GM21381 (cell line): ENCODE data around the gene LMF2.

Source experiments
- ATAC-seq: cut with Tn5 transposase; IDR thresholded peaks from one replicate; pipeline ENCODE4 v1.9.1; 2021; ENCODE audit warnings: mild to moderate bottlenecking, moderate library complexity; ENCODE audit not compliant: unreplicated experiment

Gene LMF2

DNA sequence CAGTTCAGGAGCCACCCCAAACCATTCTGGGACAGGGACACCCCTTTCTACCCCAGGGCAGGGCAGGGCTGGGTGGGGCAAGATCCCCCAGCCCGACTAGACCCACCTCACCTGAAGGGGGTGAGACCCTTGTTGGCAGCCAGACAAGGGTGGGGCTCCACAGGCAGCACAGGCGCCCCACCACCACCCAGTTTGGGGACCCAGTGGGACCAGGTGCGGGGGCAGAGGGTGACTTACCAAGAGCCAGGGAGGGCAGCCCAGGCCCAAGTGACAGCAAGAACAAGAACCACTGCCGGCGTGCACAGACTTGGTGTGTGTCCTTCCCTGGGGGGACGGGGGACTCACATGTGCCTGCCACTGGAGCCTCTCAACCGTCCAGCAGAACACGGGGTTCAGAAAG, 23.9 kb downstream of the LMF2 start:
- ATAC-seq: no peak

DNA sequence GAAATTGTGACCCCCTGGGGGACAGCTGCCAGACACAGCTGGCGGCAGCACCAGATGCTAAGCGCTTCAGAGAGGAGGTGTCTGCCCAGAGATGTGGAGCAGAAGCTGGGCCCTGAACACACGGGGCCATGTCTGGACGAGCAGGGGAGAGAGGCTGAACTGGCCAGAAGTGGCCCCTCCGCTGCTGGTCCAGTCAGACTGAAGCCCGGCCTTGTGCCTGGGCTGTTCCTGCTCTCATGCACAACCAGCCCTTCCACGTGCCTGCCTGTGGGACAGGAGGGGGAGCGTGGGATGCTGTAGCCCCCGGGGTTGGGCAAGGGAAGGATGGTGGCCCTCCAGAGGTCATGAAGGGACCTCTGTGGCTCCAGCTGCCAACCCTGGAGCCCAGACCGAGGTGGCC, 24.4 kb downstream of the LMF2 start:
- no peak for ATAC-seq

DNA sequence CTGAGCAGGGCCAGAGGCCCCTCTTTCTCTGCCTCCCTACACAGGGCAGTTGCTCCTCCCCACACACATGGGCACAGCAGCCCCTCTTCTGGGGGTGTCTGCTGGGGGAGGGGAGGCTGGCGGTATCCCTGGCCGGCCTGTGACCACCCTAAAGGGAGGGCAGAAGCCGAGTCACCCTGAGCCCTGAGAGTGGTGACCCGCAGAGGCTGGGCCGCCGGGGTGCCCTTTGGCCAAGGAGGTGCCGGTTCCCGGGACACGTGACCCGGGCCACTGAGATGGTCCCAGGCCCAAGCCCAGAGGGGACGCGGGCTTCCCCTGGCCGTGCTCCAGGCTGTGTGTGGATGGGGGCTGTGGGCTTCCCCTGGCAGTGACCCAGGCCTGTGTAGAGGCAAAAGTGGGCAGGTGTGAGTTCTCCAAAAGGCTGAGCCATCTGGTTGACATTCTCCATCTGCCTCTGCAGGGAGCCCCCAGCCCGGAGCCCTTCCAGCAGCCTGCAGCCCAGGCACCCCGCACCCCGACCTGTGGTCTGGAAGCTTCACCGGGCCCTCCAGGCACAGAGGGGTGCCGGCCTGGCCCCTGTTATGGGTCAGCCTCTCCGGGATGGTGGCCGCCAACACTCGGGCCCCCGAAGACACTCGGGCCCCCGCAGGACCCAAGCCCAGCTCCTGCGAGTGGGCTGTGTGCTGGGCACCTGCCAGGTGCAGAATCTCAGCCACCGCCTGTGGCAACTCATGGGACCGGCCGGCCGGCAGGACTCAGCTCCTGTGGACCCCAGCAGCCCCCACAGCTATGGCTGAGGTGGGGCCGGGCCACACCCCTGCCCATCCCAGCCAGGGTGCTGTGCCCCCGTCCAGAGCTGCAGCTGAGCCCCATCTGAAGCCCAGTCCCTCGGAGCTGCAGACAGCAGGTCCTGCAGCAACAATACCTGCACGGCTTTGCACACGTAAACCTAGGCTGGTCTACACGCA, 25.1 kb downstream of the LMF2 start:
- ATAC-seq: no peak

- ATAC-seq: no peak
Measured at GRCh38 chr22:50481440-50482106, 25.9 kb downstream of the LMF2 start, which contains the start of gene ADM2. ADM2 (plus strand) TSS chr22:50481543; CDS start chr22:50481848, 305 bp downstream.

DNA sequence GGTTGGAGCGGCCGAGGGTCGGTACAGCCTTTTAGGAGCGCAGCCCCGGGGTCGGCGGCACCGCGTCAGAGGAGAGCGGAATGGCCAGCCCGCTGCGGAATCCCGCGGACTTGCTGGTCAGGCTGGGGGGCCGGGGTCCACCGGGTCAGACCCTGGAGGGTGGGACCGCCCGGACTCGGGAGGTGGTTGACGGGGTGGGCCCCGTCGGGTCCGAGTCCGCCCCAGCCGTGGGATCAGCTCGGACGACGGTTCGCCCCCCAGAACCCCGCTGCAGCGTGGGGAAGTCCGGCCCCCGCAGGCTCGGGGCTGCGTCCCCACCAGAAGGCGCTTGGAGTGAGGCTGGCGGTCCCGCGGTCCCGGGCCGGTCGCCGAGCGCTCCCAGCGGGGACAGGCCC, 26.5 kb downstream of the LMF2 start:
- ATAC-seq: no peak

DNA sequence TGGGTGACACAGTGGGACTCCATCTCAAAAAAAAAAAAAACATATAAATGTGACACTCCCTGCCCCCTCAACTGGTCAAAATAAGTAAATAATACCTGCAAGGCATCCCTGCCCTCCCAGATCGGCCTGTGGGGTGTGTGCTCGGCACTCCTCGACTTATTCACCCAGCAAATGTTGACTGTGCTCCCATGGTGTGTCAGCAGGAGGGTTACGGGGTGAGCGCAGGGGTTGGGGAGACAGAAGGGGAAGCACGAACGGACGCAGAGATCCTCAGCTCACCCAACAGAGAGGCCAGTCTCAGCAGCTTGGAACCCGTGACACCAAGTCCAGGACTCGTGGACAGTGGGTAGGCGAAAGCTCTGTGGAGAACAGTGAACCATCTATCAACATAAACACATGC, 27.8 kb downstream of the LMF2 start:
- no peak for ATAC-seq

DNA sequence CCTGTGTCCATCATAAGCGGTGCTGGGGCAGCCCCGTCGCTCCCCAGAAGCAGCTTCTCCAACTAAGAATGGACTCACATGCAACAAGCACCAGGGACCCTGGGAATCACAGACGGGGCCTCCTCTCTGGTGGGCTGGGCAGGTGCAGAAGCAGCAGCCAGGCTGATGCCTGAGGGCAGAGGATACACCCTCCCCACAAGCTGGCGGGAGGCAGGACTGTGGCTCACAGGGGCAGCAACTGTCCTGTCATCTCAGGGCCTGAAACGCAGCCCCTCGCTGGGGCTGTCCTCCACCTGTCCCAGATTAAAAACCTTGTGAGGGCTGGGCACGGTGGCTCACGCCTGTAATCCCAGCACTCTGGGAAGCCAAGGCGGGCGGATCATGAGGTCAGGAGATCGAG, 29.6 kb downstream of the LMF2 start:
- no peak for ATAC-seq

DNA sequence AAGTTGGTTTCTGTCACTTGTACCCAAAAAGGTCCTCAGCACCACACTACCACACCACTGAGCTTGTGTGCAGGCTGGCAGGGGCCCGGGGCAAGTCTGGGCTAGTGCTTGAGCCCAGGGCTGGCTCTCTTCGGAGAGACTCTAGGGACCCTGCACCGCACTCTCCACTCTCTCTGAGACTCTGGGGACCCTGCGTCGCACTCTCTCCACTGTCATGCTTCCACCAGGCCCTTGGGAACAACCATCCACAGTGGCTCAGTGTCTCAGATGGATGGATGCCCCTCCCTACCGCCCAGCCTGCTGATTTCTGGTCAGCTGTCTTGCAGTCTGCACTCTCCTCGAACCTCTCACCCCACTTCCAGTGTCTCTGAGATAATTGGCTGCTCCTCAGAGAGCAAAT, 30.6 kb downstream of the LMF2 start:
- ATAC-seq: no peak

DNA sequence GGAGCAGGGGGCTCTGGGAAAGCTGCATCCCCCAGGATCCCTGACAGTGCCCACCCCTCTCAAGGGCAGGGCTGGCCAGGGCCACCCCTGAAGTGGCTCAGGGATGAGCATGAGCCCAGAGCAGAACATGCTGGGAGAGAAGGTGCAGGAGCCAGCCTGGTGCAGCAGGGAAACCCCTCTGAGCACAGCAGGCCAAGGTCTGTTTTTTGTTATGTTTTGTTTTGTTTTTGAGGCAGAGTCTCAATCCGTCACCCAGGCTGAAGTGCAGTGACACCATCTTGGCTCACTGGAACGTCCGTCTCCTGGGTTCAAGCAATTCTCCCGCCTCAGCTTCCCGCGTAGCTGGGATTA, 31.9 kb downstream of the LMF2 start:
- no peak for ATAC-seq

DNA sequence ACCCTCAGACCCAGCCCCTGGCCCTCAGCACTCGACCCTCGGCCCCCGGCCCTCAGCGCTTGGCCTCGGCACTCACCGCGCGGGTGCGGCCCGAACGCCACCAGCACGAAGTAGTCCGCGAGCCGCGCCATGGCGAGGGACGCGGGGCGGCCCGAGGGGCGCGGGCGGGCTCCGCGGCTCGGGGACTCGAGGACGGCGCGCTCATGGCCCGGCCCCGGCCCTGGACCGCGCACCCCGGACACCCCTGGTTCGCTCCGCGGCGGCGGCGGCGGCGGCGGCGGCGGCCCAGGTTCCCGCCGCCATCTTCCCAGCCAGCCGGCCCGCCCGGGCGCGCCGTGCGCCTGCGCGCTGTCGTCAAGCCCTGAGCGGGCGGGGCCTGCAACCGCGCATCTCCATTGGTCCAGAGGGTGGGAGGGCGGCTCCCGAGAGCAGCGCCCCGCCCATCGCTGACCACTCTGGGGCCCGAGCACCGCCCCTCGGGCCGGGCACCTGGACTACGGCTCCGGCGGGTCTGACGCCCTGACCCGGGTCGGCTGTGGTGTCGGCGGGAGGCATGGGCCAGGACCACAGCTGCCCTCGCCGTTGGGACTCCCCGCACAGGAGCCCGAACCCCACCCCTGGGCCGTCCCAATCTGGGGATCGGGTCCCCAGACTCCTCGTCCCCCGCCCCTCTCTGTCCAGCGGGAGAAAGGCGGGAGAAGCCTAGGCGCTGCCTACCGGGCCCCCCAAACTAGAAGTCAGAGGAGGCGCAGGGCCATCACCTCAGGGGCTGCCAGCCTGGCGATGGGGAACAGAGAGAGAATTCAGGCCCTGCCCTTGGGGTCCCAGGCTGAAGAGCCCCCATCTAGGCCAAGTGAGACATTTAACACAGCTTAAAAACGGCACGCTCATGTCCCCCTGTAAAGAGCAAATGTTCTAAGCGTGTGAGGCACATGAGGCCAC, 32.5 kb downstream of the LMF2 start, which contains the start of gene SBF1:
SBF1 (minus strand) TSS at position 326 of the 942 bp plus-strand sequence; CDS start at position 131, 195 bp downstream.
- peak; percentile 67 for ATAC-seq

GRCh38 chr22:50473855-50474671, 33.4 kb downstream of the LMF2 start:
- no peak for ATAC-seq

DNA sequence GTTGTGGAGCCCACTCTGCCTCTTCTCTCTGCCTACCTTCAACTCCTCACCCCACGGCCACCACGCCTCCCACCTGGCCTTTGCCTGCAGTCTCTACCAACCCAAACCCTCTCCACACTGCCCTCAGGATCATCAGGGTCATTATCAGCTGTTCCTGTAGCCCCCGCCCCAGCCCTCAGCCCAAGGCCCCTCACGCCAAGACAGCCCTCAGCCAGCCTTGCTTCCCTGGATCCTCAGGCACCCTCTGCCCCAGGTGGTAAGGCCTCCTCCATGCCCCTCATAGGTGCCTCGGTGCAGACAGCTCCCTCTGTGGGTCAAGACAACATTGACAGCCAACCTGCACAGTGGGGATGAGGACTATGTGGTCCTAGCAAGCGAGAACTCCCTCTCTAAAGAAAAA, 34.4 kb downstream of the LMF2 start:
- no peak for ATAC-seq

- ATAC-seq: no peak
Measured at GRCh38 chr22:50471962-50472361, 35.5 kb downstream of the LMF2 start.

DNA sequence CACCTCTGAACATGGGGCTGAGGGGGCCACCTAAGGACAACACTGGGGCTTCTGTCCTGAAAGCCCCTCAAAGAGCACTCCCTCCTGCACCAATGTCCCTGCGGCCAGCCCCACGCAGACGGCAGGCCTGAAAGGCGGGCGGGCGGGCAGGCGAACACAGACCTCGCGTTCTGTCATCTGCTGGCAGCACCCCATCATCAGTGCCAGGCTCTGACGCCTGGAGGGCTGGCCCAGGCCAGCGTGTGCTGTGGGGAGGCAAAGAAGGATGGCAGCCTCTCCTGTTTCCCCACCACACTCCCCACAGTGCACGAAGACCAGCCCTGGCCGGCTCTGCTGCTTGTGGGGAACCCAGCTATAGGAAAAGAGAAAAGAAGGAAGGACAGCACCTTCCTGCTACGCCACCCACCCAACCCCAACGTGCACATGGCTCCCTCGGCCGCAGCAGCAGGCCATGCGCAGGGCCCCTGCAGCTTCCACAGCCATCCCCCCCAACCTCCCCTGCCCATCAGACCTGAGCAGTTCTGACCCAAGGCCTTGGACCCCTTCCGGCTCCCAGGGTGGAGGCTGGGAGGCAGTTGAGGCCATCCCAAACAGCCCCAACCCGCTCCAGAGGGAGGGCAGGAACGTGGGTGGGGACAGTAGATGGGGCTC, 36.2 kb downstream of the LMF2 start:
- ATAC-seq: no peak

- no peak for ATAC-seq
Measured at GRCh38 chr22:50470491-50470890, 37.0 kb downstream of the LMF2 start.

DNA sequence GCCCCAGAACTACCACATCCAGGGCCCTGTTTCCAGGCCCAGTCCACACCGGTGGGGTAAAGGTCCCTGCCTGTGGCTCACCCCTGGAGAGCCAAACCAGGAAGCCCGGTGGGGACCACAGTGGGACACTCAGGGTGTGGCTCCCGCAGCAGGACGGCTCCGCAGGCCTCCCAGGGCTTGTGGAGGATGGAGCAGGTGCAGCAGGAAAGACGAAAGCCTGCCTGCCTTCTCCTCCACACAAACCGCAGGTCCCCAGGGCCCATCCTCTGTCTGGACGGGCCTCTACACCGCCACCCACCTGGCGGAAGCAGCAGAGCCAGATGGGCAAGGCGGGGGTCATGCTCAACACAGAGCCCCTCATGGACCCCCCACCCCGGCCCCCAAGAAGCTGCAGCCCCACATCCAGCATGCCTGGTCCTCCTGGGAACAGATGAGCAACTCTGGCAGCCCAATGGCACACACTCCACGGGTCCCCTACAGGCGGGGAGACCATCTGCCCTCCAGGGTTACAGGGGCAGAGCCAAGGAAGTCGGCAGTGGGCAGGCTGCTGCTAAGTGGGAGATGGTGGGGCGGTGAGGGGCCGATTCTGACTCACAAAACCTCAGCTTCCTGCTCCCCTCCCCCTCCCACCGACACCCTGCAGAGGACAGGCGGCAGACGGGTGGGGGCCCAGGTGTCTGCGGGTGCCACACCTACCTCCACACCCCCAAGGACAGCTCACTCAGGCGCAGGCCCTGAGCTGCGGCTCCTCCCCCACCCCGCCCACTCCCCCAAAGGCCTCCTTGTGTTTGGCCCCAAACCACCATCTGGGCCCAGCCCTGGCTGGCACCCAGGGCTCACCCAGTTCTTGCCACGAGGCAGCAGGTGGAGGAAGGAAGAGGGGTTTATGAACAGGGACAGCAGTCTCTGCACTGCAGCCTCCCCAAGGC, 37.9 kb downstream of the LMF2 start:
- ATAC-seq: peak; percentile 54

DNA sequence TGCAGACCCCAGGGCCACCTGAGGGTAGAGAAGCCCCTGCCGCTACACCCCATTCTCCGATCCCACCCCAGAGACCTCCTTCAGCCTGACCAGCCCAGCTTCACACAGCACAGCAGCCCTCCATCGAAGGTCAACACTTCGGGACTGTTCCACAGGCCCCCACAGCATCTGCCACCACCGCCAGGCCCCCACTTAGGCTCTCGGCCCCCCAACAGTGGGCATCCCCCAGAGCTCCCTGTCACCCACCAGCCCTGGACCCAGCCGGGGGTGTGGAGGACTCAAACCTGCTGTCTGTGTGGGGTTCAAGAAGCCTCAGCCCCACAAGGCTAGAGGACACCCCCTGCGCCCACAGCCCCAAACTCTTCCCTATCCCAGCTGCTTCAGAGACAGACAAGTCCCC, 38.9 kb downstream of the LMF2 start:
- no peak for ATAC-seq

GRCh38 chr22:50467773-50468440, 39.6 kb downstream of the LMF2 start:
- ATAC-seq: no peak
